Activated T-cell treated with anti-CD3 and anti-CD28 coated beads, Interleukin-2, amount 50 U/mL, for 1 hour (primary cell): ENCODE results near the gene ZNF37A.
"Not testable (repeated sequence)": the region's sequence is repeated elsewhere in the genome, so short reads cannot be mapped to it uniquely, and the experiment has no call there.

Experiments used
- DNase-seq: peaks from one replicate; pipeline ENCODE4 v3.0.0-alpha.2; 2020

Gene ZNF37A

DNA sequence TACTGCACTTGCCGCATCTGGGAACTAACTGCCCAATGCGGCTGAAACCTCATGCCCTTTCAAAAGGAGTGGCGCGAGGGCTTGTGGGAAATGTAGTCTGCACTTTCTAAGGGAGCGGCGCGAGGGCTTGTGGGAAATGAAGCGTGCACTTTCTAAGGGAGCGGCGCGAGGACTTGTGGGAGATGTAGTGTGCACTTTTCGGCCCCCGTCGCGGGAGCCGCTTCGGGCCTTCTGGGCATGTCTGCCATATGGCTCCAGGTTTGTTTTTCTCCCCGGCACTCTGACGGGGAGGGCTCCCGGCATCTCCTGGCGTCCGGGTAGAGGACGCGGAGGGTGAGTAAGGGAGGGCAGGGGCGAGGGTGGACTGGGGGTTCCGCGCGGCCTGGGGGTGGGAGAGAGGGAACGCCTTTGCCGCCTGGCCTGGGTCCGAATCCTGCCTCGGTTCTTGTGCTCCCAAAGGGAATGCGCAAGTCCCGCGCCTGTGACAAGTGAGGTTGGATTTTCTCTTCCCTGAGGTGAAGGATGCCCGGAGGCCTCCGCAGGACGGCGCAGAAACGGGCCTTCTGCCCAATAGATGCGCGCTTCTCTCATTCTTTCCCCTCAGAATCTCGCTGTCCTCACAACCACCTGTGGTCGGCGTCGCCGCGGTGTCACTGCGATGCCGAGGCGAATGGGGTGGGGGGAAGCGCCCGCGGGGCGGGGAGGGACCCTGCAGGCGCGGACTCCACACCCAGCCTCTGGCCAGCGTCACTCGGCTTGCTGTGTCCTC, at the start of gene ZNF37A:
TSS of gene ZNF37A (plus strand) at position 180 of the 769 bp plus-strand sequence. CDS start 2,281 bp downstream, outside the sequence.
- peak; percentile 85 for DNase-seq

DNA sequence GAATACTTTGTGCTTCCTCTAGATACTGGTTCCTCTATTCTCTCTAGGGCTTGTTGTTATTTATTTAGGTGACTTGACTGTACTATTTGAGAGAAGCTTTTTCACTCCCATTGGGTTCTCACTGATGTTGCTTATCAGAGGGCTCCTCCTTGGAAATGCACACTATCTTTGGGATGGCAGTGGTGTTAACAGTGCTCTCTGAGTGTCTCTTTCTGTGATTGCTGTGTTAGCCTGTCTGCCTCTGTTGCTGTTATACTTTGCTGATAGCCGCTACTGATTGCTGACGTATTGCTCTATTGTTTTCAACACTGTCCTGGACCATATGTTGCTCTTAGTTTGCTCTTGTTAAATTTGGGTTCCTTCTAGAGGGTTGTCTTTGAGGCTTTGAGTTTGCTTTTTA, 49.0 kb upstream of the ZNF37A start:
- DNase-seq: no peak

DNA sequence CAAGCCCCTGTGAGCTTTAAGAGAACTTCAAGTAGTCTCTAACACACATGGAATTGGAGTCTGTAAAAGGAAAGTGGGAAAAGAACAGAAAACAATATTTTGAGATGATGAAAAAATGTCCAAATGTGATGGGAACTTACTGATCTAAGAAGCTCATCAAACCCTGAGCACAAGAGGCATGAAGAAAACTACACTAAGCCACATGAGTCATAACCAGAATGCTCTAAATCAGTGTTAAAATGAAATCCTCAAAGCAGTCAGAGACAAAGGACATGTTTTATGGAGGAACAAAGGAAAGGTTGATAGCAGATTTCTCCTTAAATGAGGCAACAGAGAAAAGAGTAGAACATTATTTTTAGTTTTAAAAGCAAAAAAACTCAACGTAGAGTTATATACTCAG, 46.5 kb upstream of the ZNF37A start:
- DNase-seq: no peak

DNA sequence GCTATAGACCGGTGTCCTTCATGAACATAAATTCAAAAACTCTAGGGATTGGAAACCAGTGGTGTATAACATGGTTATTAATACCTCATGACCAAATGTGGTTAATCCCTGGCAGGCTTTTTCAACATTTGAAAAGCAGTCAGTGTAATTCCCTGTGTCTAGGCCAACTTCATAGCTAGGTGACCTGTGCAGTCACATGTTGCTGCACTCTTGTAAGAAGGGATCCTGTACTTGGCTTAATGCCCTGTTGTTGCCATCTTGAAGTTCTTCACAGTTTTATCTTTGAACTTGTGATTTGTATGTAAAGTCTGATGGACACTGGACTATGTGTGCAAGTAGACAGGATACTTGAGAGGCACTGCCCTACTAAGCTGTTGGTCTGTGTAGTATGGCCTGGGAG, 43.9 kb upstream of the ZNF37A start:
- DNase-seq: no peak

DNA sequence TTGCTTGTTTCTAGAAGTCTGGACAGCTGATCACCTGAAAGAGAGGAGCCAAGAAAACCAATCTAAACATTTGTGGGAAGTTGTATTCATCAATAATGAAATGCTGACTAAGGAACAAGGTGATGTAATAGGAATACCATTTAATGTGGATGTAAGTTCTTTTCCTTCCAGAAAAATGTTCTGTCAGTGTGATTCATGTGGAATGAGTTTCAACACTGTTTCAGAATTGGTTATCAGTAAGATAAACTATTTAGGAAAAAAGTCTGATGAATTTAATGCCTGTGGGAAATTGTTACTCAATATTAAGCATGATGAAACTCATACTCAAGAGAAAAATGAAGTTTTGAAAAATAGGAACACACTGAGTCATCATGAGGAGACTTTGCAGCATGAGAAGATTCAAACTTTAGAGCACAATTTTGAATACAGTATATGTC, 39.8 kb upstream of the ZNF37A start:
- no peak for DNase-seq

DNA sequence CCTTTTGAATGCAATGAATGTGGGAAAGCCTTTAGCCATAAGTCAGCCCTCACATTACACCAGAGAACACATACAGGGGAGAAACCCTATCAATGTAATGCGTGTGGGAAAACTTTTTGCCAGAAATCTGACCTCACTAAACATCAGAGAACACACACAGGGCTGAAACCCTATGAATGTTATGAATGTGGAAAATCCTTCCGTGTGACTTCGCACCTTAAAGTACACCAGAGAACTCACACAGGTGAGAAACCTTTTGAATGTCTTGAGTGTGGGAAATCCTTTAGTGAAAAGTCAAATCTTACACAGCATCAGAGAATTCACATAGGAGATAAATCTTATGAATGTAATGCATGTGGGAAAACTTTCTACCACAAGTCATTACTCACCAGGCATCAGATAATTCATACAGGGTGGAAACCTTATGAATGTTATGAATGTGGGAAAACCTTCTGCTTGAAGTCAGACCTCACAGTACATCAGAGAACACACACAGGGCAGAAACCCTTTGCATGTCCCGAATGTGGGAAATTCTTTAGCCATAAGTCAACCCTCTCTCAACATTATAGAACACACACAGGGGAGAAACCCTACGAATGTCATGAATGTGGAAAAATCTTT, 38.8 kb upstream of the ZNF37A start:
- DNase-seq: not testable (repeated sequence)

DNA sequence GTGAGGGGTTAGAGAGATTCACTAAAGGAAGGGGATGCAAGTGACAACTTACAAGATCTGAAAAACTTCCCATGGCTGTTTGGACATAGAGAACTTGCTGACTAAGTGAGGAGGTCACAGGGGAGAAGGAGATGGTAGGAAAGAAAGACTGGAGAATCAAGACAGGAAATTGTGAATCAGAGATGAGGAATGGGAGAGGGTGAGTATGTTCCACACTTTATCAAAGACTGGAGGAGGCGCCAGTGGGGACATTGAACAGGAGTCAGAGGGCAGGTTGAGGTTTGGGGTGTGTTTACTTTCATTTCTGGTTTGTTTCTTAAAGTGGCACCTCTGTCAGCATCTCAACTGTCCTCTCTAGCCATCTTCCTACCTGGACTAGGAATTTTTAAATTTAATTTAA, 24.5 kb upstream of the ZNF37A start:
- DNase-seq: not testable (repeated sequence)

DNA sequence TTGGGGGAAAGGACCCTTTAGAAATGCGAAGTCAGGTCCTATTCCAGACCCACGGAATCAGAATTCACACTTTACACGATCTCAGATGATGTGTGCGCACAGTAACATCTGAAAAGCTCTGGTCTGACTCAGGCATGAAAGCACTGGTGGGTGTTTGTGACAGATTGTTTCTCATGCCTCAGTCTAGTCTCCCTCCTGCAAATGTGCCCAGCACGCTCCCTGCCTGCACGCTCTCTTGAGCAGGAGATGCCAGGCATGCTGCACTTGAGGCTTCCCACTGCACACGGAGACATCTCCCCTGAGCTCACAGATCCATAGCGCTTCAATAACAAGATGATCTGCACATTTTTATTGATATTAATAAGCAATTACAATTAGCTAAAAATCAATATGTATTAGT, 23.6 kb upstream of the ZNF37A start:
- DNase-seq: no peak

DNA sequence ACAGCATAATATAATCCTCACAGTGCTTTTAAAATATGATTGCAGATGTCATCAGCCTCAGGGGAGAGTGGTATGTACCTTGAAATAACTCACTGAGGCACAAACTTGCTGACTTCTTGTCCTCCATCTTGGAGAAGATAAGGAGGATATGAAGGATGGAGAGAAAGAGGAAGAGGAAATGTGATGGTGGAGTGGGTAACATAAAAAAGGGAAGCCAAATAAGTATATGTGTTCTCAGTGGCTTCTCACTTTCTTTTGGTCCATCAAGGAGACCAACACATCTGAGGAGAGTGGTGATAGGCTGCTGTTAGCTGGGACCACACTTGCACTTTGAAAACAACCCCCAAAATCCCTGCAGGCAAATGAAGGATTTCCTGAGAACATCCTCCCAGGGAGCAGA, 21.6 kb upstream of the ZNF37A start:
- DNase-seq: no peak

DNA sequence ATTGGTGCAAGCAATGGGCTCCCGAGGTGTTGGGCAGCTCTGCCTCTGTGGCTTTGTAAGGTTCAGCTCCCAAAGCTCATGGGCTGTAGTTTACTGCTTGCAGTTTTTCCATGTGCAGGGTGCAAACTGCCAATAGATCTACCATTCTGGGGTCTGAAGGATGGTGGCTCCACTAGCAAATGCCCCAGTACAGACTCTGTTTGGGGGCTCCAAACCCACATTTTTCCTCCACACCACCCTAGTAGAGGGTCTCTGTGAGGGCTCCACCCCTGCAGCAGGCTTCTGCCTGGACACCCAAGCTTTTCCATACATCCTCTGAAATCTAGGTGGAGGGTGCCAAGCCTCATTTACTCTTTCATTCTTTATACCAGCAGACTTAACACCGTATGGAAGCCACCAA, 17.4 kb upstream of the ZNF37A start:
- no peak for DNase-seq

DNA sequence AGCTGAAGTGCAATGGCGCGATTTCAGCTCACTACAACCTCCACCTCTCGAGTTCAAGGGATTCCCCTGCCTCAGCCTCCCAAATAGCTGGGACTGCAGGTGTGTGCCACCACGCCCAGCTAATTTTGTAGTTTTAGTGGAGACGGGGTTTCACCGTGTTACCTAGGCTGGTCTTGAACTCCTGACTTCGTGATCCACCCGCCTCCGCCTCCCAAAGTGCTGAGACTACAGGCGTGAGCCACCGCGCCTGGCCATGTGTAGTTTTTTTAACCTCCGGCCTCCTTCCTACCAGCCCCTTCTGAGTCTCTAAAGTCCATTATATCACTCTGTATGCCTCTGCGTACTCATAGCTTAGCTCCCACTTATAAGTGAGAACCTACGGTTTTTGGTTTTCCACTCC, 819 bp upstream of the ZNF37A start:
- DNase-seq: not testable (repeated sequence)

DNA sequence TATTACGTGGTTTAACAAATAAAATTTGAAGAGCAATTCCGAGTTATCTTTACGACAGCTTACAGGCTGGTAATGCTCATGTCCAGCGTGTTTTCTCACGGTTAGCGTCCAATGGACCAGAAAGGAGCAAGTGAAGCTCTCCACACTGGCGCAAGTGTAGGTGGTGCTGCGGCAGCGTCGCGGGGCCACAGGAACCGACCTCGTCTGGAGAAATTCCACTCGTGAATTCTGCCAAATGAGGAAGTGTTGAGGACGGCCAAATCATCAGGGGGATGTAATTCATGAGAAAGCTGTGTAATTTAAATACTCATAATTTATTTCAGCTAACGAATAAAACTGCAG, 350 bp upstream of the ZNF37A start:
- no peak for DNase-seq

DNA sequence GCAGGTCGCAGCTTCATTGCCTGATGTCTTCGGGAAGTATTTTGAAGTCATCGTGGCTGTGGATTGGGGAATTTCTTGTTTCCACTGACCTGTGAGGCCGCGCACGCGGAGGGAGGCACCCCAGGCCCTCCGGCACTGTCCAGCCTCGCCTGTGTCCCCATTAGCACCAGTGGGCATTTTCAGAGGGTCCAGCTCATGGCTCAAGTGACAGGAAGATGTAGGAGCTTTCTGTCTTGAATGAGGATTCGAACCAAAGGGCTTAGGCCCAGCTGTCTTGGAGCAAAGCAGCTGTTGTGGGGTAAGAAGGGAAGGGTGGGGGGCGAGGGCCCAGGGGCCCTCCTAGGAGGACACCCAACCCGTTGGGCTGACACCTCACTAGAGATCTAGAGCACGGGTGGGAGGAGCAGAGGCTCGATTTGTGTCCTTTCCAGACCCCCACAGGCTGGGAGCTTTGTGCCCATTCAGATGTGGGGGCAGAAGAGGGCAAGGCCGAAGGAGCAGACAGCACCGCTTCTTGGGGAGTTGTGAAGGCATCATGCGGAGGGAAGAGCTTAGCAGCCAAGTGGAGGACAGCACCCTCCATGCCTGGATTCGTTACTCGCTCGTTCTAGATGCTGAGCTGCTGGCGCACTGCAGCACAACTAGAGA, 914 bp downstream of the ZNF37A start:
- DNase-seq: peak; percentile 19

DNA sequence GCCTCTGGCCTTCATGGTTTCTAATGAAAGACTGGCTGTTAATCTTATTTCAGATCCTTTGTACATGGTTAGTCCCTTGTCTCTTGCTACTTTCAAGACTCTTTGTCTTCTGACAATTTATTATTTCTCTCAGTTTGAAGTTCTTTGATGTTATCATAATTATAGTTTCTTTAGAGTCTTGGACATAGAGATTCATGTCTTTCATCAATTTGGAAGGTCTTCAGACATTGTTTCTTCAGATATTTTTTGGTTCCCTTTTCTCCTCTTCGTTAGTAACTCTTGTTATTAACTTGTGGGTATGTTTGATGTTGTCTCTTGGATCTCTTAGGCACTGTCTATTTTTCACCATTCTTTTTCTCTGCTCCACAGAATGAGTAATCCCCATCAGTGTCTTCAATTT, 8.7 kb downstream of the ZNF37A start:
- no peak for DNase-seq

DNA sequence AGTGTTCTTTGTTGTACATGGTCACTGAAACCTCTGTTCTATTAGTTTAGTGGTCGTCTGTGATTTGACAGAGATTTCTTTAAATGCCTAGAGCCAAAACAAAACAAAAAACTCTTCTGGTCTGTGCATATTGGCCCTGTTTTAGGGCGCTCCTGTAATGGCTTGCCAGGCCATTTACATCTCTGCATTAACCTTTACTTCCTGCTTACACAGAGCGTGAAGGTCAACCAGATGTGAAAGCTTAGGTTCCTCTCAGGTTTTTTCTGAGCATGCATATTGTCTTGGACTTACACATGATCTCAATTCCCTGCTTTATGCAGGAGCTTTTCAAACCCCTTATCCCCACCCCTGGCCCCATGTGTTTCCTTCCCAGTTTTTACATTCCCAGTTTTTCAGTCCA, 9.6 kb downstream of the ZNF37A start:
- no peak for DNase-seq

DNA sequence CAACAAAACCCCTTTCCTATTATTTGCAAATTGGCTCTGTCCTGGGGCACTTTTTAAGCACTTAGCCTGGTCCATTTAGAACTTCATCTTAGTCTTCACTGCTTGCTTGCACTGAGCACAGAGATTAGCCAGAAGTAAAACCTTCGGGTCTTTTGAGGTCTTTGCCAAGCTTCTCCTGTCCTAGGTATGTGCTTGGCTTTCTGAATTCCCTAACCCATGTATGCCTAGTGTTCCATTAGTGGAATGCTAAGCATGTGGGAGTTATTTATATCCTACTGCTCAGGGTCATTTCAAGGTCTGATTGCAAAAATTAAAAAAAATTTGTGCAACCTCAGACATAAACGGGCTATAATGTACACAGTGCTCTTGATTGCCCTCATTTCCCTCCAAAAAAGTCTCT, 18.0 kb downstream of the ZNF37A start:
- DNase-seq: no peak

DNA sequence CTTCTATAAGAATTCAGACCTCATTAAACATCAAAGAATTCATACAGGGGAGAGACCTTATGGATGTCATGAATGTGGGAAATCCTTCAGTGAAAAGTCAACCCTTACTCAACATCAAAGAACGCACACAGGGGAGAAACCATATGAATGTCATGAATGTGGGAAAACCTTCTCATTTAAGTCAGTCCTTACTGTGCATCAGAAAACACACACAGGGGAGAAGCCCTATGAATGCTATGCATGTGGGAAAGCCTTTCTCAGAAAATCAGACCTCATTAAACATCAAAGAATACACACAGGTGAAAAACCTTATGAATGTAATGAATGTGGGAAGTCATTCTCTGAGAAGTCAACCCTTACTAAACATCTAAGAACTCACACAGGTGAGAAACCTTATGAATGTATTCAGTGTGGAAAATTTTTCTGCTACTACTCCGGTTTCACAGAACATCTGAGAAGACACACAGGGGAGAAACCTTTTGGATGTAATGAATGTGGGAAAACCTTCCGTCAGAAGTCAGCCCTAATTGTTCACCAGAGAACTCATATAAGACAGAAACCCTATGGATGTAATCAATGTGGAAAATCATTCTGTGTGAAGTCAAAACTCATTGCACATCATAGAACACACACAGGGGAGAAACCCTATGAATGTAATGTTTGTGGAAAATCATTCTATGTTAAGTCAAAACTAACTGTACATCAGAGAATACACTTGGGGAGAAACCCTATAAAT, 24.1 kb downstream of the ZNF37A start:
- no peak for DNase-seq

DNA sequence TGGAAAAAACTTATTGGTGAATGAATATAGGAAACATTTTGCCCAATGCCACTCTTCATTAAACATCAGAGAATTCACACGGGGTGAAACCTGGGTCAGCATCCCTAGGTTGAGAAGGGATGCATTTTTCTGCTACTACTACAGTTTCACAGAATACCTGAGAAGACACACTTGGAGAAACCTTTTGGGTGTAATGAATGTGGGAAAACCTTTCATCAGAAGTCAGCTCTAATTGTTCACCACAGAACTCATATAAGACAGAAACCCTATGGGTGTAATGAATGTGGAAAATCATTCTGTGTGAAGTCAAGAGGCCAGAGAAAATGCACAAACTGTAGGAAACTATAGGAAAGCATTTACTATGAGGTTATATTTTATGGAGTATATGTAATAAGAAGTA, 24.9 kb downstream of the ZNF37A start:
- DNase-seq: no peak

DNA sequence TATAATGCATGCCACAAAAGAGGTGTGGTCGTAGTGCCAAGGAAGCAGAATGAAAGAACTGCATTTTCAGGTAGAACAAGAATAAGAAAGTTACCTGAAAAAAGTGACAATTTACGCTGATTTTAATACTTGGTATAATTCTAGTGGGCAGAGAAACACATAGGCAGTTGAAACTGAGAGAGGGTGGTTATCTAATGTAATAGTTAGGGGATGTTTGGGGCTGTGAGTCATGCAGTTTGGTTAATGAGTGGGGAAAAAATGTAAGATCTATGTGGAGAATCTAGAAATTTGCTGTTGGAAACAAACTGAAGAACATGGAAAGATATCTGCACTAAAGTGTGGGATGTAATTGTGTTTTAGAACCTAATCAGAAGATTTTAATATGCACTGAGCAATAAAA, 33.7 kb downstream of the ZNF37A start:
- DNase-seq: no peak

DNA sequence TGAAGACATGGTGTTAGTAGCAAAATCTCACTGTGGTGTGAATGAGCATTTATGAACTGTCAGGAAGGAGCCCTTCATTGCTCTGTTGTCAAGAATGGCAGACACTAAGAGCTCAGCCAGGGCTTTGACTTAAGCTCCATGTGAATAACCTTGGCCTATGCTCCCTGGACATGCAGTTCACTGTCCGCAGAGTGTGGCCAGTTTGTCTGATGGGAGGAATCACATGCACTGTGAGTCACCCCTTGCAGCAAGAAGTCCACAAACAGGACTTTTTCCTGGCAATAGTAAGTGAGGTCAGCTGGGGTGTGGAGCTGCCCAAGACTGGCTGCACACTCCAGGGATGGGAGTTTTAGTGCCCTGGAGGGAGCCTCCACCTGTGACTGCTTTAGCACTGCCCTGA, 49.5 kb downstream of the ZNF37A start:
- DNase-seq: no peak

DNA sequence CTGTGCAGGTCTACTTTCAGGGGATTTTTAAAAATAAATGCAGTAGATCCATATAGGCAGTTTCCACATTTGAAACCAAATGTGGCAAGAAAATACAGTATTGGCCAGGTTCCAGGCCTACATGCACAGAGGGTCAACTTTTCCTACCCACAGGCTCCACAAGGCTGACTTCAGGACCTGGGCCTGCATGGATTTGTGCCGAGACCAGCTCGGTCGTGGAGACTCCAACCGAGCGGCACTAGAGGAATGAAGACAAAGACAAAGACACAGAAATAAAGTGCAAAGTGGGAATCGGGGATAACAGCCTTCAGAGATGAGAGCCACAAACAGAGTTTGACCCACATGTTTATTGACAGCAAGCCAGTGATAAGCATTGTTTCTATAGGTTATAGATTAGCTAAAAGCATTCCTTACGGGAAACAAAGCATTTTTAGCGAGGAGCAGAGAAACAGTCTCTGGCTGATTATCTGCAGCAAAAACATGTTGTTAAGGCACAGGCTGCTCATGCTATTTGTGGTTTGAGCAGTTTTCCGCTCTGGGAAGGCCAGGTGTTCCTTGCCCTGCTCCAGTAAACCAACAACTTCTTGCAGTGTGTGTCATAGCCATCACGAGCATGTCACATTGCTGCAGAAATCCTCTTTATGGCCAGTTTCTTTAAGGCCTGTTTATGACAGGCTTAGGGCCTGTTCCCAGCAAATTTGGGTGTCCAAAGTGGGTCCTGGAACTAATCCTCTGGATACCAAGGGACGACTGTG, 52.6 kb downstream of the ZNF37A start:
- DNase-seq: no peak

DNA sequence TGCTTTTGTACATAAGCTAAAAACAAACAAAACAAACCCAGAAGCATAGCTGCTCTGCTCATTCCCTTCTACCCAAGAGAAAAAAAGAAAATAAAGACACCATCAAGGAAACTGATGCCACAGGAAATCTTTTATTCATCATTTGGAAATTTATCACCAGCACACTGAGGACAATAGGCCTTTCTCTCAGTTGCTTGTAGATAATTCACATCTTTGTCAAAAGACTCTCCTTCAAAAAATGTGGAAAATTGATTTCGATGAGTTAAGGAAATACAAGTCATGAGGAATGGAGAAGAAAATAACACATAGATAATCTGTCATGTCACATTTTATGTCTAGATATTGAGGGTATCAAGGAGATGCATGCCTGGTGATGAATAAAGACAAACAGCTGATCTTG, 53.5 kb downstream of the ZNF37A start:
- no peak for DNase-seq
